ENCODE data around the gene C12orf75. TPM values are rescaled to one million over a fixed set of nuclear protein-coding genes. Genes with fewer than 3 reads are reported as not detected.

The C12orf75 gene
- total RNA-seq, 1 donor from 2014 or later, result 163 TPM

DNA sequence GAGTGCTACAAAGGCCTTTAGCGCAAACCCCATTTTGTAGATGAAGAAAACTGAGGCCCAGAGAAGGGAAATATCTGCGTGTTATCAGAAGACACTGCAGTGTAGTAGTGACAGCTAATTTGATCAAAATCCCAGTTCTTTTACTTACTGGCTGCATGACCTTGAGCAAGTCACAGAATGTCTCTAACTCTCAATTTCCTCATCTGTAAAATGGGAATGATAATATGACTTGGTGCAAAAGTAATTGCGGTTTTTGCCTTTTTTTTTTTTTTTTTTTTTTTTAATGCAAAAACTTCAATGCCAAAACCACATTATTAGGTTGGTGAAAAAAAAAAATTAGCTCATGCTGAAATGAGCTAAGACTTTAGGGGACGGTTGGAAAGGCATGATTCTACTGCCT, 69.7 kb downstream of the C12orf75 start:
- no peak for FAIRE-seq
- H3K9ac ChIP-seq (ENCODE audit: low read length), result no peak overlapping the region
- no peak overlapping the region for H3K27ac Mint-ChIP-seq (ENCODE audit: unreplicated experiment)
- no peaks in the 10 kb centered on the region for H3K27me3 Mint-ChIP-seq (ENCODE audit: low read depth, unreplicated experiment)
- peaks cover 9% of the 10 kb centered on the region for H3K4me1 Mint-ChIP-seq (ENCODE audit: low read depth, unreplicated experiment)
- H3K27me3 ChIP-seq (ENCODE audit: insufficient read depth, low read length), result no peaks in the 10 kb centered on the region
- H3K36me3 ChIP-seq (ENCODE audit: insufficient read depth, low read length), result no peaks in the 10 kb centered on the region
- H3K4me2 ChIP-seq (ENCODE audit: low read length), result no peak overlapping the region
- no peak for DNase-seq (ENCODE audit: low read depth)
- no peak overlapping the region for H3K4me3 Mint-ChIP-seq (ENCODE audit: unreplicated experiment)
- no peak overlapping the region for H2AFZ ChIP-seq (ENCODE audit: low read depth, low read length)
- no peak overlapping the region for H3K4me3 ChIP-seq (ENCODE audit: insufficient read depth, low read depth, low read length)
- H3K9me3 Mint-ChIP-seq (ENCODE audit: unreplicated experiment), result peaks cover 15% of the 10 kb centered on the region
- TF ChIP-seq EZH2 (IDR thresholded peaks at IDR 0.05; ENCODE audit: insufficient read depth, low read length), result no peak
- TF ChIP-seq, protein P1, sequence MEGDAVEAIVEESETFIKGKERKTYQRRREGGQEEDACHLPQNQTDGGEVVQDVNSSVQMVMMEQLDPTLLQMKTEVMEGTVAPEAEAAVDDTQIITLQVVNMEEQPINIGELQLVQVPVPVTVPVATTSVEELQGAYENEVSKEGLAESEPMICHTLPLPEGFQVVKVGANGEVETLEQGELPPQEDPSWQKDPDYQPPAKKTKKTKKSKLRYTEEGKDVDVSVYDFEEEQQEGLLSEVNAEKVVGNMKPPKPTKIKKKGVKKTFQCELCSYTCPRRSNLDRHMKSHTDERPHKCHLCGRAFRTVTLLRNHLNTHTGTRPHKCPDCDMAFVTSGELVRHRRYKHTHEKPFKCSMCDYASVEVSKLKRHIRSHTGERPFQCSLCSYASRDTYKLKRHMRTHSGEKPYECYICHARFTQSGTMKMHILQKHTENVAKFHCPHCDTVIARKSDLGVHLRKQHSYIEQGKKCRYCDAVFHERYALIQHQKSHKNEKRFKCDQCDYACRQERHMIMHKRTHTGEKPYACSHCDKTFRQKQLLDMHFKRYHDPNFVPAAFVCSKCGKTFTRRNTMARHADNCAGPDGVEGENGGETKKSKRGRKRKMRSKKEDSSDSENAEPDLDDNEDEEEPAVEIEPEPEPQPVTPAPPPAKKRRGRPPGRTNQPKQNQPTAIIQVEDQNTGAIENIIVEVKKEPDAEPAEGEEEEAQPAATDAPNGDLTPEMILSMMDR (IDR thresholded peaks at IDR 0.05; ENCODE audit: insufficient read depth, low read depth, low read length), result no peak
- no peaks in the 10 kb centered on the region for H3K9me3 ChIP-seq (ENCODE audit: insufficient read depth, low read depth, low read length)
- no peaks in the 10 kb centered on the region for H3K4me1 ChIP-seq (ENCODE audit: insufficient read depth, low read length)
- no peaks in the 10 kb centered on the region for H4K20me1 ChIP-seq (ENCODE audit: insufficient read depth, low read length)
- no peak overlapping the region for H3K27ac ChIP-seq (ENCODE audit: low read depth, low read length)
- H3K36me3 Mint-ChIP-seq (ENCODE audit: low read depth, unreplicated experiment), result peaks cover 31% of the 10 kb centered on the region
- no peaks in the 10 kb centered on the region for H3K79me2 ChIP-seq (ENCODE audit: insufficient read depth, low read length)

DNA sequence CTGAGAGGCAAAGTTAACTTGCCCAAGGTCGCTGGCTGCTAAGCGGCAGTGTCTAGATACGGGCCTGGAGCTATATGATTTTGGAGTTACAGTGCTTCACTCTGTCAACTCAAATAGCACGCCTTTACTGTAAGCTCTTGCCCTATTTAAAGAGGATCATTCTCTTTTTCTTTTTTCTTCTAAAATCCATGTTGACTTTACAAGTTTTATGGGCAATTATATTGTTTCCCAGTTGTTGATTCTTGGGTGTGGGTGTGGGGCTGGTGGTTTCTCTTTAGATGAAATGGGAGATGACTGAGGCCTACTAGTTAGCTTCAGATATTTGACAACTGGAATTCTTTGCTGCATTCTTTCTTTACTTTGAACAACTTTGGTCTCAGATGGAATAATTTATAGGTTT, 70.7 kb downstream of the C12orf75 start:
- Histone ChIP-seq H3K27me3 (ENCODE audit: insufficient read depth, low read length) (no peaks in the 10 kb centered on the region), H2AFZ (ENCODE audit: low read depth, low read length) (no peak overlapping the region), H3K36me3 (ENCODE audit: insufficient read depth, low read length) (no peaks in the 10 kb centered on the region), H3K4me1 (ENCODE audit: insufficient read depth, low read length) (no peaks in the 10 kb centered on the region), H3K4me3 (ENCODE audit: insufficient read depth, low read depth, low read length) (no peak overlapping the region), H3K4me2 (ENCODE audit: low read length) (no peak overlapping the region), H3K79me2 (ENCODE audit: insufficient read depth, low read length) (no peaks in the 10 kb centered on the region), H3K27ac (ENCODE audit: low read depth, low read length) (no peak overlapping the region), H3K9me3 (ENCODE audit: insufficient read depth, low read depth, low read length) (no peaks in the 10 kb centered on the region), H3K9ac (ENCODE audit: low read length) (no peak overlapping the region), H4K20me1 (ENCODE audit: insufficient read depth, low read length) (no peaks in the 10 kb centered on the region)
- Mint-ChIP-seq H3K27me3 (ENCODE audit: low read depth, unreplicated experiment) (no peaks in the 10 kb centered on the region), H3K36me3 (ENCODE audit: low read depth, unreplicated experiment) (peaks cover 35% of the 10 kb centered on the region), H3K4me3 (ENCODE audit: unreplicated experiment) (no peak overlapping the region), H3K27ac (ENCODE audit: unreplicated experiment) (peak overlapping the region; percentile 13), H3K9me3 (ENCODE audit: unreplicated experiment) (peaks cover 18% of the 10 kb centered on the region), H3K4me1 (ENCODE audit: low read depth, unreplicated experiment) (peaks cover 9% of the 10 kb centered on the region)
- DNase-seq (ENCODE audit: low read depth) (no peak), FAIRE-seq (no peak)
- TF ChIP-seq, protein P1 (IDR thresholded peaks at IDR 0.05; ENCODE audit: insufficient read depth, low read depth, low read length), result no peak
- no peak for TF ChIP-seq EZH2 (IDR thresholded peaks at IDR 0.05; ENCODE audit: insufficient read depth, low read length)

DNA sequence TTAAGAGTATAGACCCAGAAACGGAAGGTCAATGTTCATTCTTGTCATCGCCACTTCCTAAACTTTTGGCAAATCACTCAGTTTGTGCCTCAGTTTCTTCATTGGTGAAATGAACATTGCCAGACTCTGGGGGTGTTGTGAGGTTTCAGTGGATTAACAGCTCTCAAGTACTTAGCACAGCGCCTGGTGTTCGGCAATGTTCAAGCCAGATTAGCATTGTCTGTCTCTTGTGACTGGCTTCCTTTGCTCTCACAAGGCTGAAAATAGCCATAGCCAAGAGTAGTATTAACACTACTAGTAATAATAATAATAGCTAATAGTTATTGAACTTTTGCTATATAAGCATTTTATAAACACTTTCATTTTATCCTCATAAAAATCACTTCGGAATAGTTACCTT, 71.9 kb downstream of the C12orf75 start:
- H3K4me3 Mint-ChIP-seq (ENCODE audit: unreplicated experiment), result no peak overlapping the region
- peaks cover 18% of the 10 kb centered on the region for H3K9me3 Mint-ChIP-seq (ENCODE audit: unreplicated experiment)
- no peaks in the 10 kb centered on the region for H3K27me3 Mint-ChIP-seq (ENCODE audit: low read depth, unreplicated experiment)
- Histone ChIP-seq H3K9me3 (ENCODE audit: insufficient read depth, low read depth, low read length) (no peaks in the 10 kb centered on the region), H3K4me3 (ENCODE audit: insufficient read depth, low read depth, low read length) (no peak overlapping the region), H4K20me1 (ENCODE audit: insufficient read depth, low read length) (no peaks in the 10 kb centered on the region), H3K27ac (ENCODE audit: low read depth, low read length) (no peak overlapping the region), H3K4me2 (ENCODE audit: low read length) (no peak overlapping the region), H3K9ac (ENCODE audit: low read length) (no peak overlapping the region), H3K79me2 (ENCODE audit: insufficient read depth, low read length) (no peaks in the 10 kb centered on the region), H2AFZ (ENCODE audit: low read depth, low read length) (no peak overlapping the region), H3K36me3 (ENCODE audit: insufficient read depth, low read length) (no peaks in the 10 kb centered on the region), H3K4me1 (ENCODE audit: insufficient read depth, low read length) (no peaks in the 10 kb centered on the region), H3K27me3 (ENCODE audit: insufficient read depth, low read length) (no peaks in the 10 kb centered on the region)
- no peak overlapping the region for H3K27ac Mint-ChIP-seq (ENCODE audit: unreplicated experiment)
- peaks cover 9% of the 10 kb centered on the region for H3K4me1 Mint-ChIP-seq (ENCODE audit: low read depth, unreplicated experiment)
- FAIRE-seq, result no peak
- H3K36me3 Mint-ChIP-seq (ENCODE audit: low read depth, unreplicated experiment), result peaks cover 44% of the 10 kb centered on the region
- TF ChIP-seq, protein P1 (IDR thresholded peaks at IDR 0.05; ENCODE audit: insufficient read depth, low read depth, low read length), result no peak
- no peak for TF ChIP-seq EZH2 (IDR thresholded peaks at IDR 0.05; ENCODE audit: insufficient read depth, low read length)
- no peak for DNase-seq (ENCODE audit: low read depth)

All from astrocyte (in vitro differentiated cells and primary cell).